HepG2 (cell line): Measurements from ENCODE around the gene ATP6V0D1. TPM values are rescaled to one million over a fixed set of nuclear protein-coding genes. Genes with fewer than 3 reads are reported as not detected.
A peak's percentile ranks its signal among the peaks of the same experiment; 100 is the strongest.

Experiments used
- ATAC-seq: fragments of 200-7000 bp; cut with Tn5 transposase; 3 replicates; pipeline ENCODE4 v1.9.1; 2020; ENCODE audit warnings: mild to moderate bottlenecking, moderate library complexity
- BruUV-seq: library from RNA; stranded (reverse); fragments of 400-500 nt; replicated peaks from 2 replicates; lab custom pipeline; 2021; lab: Mats Ljungman, UMichigan
- CTCF ChIA-PET: fragments of 300-600 bp; formaldehyde crosslinking; extraction: SDS; loops from one replicate; lab custom pipeline; 2021; ENCODE audit warnings: low total read pairs, inconsistent platforms, low intra/inter-chr PET ratio; lab: Yijun Ruan, JAX
- POLR2A ChIA-PET: fragments of 350-600 bp; sonication (Branson Sonifier 250); formaldehyde crosslinking; loops from one replicate; lab custom pipeline; 2020; ENCODE audit warnings: antibody characterized with exemption, inconsistent platforms; lab: Yijun Ruan, JAX
- DNase-seq: peaks from one replicate; pipeline ENCODE4 v3.0.0-alpha.2; 2015; ENCODE audit warnings: low spot score
- FAIRE-seq: peaks from 3 replicates; lab custom pipeline; 2011; peaks lifted over from hg19 to GRCh38; lab: Jason Lieb, UNC
- H2AFZ ChIP-seq: one replicate; pipeline ENCODE4 v1.6.1; 2011; ENCODE audit warnings: low read length, inconsistent platforms
- H3K27ac ChIP-seq: fragments of 300-600 bp; 3 replicates; pipeline ENCODE4 v1.8.0; 2011; ENCODE audit warnings: mixed run types, mild to moderate bottlenecking, mixed read lengths, low read length, inconsistent platforms; ENCODE audit not compliant: insufficient read depth; ENCODE audit errors: extremely low read length
- H3K27me3 ChIP-seq, 2 experiments: fragments of 200-600 bp in 1 of 2; 2 replicates in 1 of 2; 3 replicates in 1 of 2; pipeline versions ENCODE4 v1.6.0 to v1.8.0; 2011; ENCODE audit warnings: low read length in 2 of 2, mild to moderate bottlenecking in 2 of 2, moderate library complexity in 2 of 2, inconsistent platforms in 1 of 2; ENCODE audit not compliant: insufficient read depth in 2 of 2, control insufficient read depth in 1 of 2
- H3K36me3 ChIP-seq, 2 experiments: fragments of 200-600 bp in 1 of 2; replicated peaks in 1 of 2; 2 replicates in 1 of 2; 3 replicates in 1 of 2; pipeline versions ENCODE4 v1.5.1 to v1.8.0; 2011; ENCODE audit warnings: low read length in 2 of 2, inconsistent platforms in 1 of 2; ENCODE audit not compliant: insufficient read depth in 2 of 2, control insufficient read depth in 1 of 2
- H3K4me1 ChIP-seq: 2 replicates; pipeline ENCODE4 v1.5.1; 2012; ENCODE audit warnings: low read length, inconsistent platforms; ENCODE audit not compliant: insufficient read depth
- H3K4me2 ChIP-seq: 2 replicates; pipeline ENCODE4 v1.6.0; 2011; ENCODE audit warnings: low read depth, low read length, inconsistent platforms
- H3K4me3 ChIP-seq, 3 experiments: fragments of 200-600 bp in 1 of 3; sonication (generic), shearing (Covaris generic) in 1 of 3; replicated peaks in 1 of 3; 2 replicates each; pipeline ENCODE4 v1.5.1; 2011 to 2016; ENCODE audit warnings: low read length in 3 of 3, inconsistent platforms in 2 of 3, low read depth in 2 of 3, mild to moderate bottlenecking in 2 of 3, control low read depth in 1 of 3, mixed read lengths in 1 of 3; ENCODE audit not compliant: insufficient read depth in 1 of 3
- H3K79me2 ChIP-seq: one replicate; pipeline ENCODE4 v1.6.1; 2011; ENCODE audit warnings: low read length, inconsistent platforms; ENCODE audit not compliant: insufficient read depth
- H3K9ac ChIP-seq: 2 replicates; pipeline ENCODE4 v1.6.0; 2011; ENCODE audit warnings: mild to moderate bottlenecking, low read depth, low read length, inconsistent platforms; ENCODE audit not compliant: insufficient read depth
- H3K9me3 ChIP-seq: 2 replicates; pipeline ENCODE4 v1.5.1; 2012; ENCODE audit warnings: mild to moderate bottlenecking, low read length
- H4K20me1 ChIP-seq: 2 replicates; pipeline ENCODE4 v1.6.0; 2011; ENCODE audit warnings: inconsistent platforms, mild to moderate bottlenecking, low read length, moderate library complexity; ENCODE audit not compliant: insufficient read depth
- PHF8 ChIP-seq: sonication (generic); formaldehyde crosslinking; IDR thresholded peaks from 2 replicates; pipeline ENCODE4 v1.5.0; 2020; ENCODE audit warnings: missing genetic modification reagents
- WGBS: methylation state at CpG from one replicate; pipeline ENCODE4 v1.1.6; 2017; ENCODE audit warnings: low lambda C conversion rate; 5-methylcytosine and 5-hydroxymethylcytosine counted together
- in situ Hi-C: cut with HindIII; loops from 2 replicates; pipeline ENCODE4 v1.10.0; 2017; ENCODE audit warnings: low pct_unique_long_range_greater_than_20kb; ENCODE audit not compliant: extremely low pct_ligation_motif_present
- intact Hi-C: fragments of 100-400 bp; cut with micrococcal nuclease; formaldehyde crosslinking; loops from one replicate; pipeline ENCODE4 v1.10.0; 2022; ENCODE audit not compliant: unreplicated experiment
- polyA plus RNA-seq, 8 experiments: library from polyadenylated mRNA; depleted of rRNA in 3 of 8; stranded (reverse) in 7 of 8; unstranded in 1 of 8; fragments of >200 nt; fragmentation: Illumina TruSeq in 4 of 8; extraction: Trizol in 4 of 8; gene quantifications; 2 replicates each; pipeline versions ENCODE4 v1.2.1 to v1.2.3, GENCODE V29; 2011 to 2016; ENCODE audit warnings: low read depth in 4 of 8, missing spikeins in 1 of 8, mixed read lengths in 1 of 8; ENCODE audit not compliant: insufficient read depth in 1 of 8
- total RNA-seq, 5 experiments: library from RNA; depleted of rRNA; stranded (reverse); fragments of >200 nt; fragmentation: Illumina TruSeq; extraction: Trizol; gene quantifications; 2 replicates each; pipeline ENCODE4 v1.2.3, GENCODE V29; 2016; ENCODE audit warnings: low read depth in 1 of 5
- TF ChIP-seq, protein P1 (sequence below): sonication (generic); formaldehyde crosslinking; IDR thresholded peaks from 2 replicates; pipeline ENCODE4 v1.4.0; 2020; ENCODE audit warnings: missing genetic modification reagents

The ATP6V0D1 gene
- total and polyA plus RNA-seq, 2 of the 13 experiments (the other 11 are each of a cell fraction or from before 2014, with no cell fraction given): 51.1 to 61.3 TPM

DNA sequence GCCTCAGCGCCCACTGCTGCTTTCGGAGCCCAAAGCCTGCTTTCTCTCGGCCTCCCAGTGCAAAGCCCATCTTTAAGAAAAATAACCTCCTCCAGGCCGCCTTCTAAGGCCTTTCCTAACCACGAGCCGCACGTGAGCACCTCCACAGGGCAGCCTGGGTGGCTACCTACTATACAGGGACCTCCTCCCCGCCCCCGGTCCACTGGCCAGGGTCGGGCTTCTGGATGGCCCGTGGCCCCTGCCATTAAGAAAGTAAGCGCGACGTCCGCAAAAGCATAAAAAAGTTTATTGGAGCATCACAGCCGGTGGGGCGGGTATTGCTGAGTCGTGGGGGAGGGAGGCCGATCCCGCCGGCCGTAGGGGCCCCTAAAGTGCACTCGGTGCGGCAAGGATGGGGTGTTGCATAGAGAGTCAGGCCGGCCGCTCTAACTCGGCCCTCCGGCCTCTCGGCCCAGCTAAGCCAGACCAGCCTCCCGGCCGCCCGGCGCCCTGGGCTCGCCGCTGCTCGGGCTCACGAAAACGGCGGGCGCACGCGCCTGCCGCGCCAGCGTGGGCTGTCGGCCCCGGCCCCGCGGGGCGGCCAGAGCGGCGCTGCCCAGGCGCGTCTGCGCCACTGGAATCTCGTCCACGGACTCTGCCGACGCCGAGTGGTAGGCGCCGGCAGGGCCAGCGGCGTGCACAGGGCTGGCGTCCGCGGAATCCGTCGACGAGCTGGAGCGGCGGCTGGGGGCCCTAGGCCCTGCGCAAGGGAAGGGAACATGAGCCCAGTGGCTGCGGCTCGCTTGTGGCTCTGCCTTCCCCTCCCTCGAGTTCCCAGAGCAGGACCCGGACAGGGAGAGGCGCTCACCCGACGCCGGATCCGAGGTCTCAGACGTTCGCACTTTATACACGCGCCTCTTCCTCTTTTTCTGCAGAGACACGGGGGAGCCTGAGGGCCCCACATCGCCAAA is 86.5 kb downstream of the ATP6V0D1 start:
- Histone ChIP-seq H3K36me3 (no peaks in the 10 kb centered on the region), H3K4me2 (no peak overlapping the region), H2AFZ (no peak overlapping the region), H3K27ac (no peak overlapping the region), H3K4me1 (peaks cover 44% of the 10 kb centered on the region), H4K20me1 (no peaks in the 10 kb centered on the region), H3K4me3 (no peak overlapping the region), H3K9me3 (no peaks in the 10 kb centered on the region), H3K9ac (no peak overlapping the region), H3K79me2 (no peaks in the 10 kb centered on the region), H3K27me3 (peaks cover 2 to 53% of the 10 kb centered on the region in 2 experiments; a peak in 4 of 5 replicates)
- FAIRE-seq: no peak
- in situ Hi-C loops: no loop called here
- no peak for ATAC-seq
- 86% methylated on average over 84 of the region's 88 CpGs for WGBS
- TF ChIP-seq, protein P1, sequence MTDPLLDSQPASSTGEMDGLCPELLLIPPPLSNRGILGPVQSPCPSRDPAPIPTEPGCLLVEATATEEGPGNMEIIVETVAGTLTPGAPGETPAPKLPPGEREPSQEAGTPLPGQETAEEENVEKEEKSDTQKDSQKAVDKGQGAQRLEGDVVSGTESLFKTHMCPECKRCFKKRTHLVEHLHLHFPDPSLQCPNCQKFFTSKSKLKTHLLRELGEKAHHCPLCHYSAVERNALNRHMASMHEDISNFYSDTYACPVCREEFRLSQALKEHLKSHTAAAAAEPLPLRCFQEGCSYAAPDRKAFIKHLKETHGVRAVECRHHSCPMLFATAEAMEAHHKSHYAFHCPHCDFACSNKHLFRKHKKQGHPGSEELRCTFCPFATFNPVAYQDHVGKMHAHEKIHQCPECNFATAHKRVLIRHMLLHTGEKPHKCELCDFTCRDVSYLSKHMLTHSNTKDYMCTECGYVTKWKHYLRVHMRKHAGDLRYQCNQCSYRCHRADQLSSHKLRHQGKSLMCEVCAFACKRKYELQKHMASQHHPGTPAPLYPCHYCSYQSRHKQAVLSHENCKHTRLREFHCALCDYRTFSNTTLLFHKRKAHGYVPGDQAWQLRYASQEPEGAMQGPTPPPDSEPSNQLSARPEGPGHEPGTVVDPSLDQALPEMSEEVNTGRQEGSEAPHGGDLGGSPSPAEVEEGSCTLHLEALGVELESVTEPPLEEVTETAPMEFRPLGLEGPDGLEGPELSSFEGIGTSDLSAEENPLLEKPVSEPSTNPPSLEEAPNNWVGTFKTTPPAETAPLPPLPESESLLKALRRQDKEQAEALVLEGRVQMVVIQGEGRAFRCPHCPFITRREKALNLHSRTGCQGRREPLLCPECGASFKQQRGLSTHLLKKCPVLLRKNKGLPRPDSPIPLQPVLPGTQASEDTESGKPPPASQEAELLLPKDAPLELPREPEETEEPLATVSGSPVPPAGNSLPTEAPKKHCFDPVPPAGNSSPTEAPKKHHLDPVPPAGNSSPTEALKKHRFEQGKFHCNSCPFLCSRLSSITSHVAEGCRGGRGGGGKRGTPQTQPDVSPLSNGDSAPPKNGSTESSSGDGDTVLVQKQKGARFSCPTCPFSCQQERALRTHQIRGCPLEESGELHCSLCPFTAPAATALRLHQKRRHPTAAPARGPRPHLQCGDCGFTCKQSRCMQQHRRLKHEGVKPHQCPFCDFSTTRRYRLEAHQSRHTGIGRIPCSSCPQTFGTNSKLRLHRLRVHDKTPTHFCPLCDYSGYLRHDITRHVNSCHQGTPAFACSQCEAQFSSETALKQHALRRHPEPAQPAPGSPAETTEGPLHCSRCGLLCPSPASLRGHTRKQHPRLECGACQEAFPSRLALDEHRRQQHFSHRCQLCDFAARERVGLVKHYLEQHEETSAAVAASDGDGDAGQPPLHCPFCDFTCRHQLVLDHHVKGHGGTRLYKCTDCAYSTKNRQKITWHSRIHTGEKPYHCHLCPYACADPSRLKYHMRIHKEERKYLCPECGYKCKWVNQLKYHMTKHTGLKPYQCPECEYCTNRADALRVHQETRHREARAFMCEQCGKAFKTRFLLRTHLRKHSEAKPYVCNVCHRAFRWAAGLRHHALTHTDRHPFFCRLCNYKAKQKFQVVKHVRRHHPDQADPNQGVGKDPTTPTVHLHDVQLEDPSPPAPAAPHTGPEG (CRISPR knock-in tag): no peak
- TF ChIP-seq PHF8 (CRISPR knock-in tag): 0 out of 2 replicates have a peak, but pooled peaks have one; percentile 8
- no TSS peak for BruUV-seq
- CTCF ChIA-PET: interaction anchor here (0.9 to 2.5 kb wide), 2 partner anchors 45 to 67 kb away, joined by 3 to 13 read pairs; partner anchors contain the start of genes KCTD19 and LRRC36
- DNase-seq: no peak
- intact Hi-C loops: no loop called here
- POLR2A ChIA-PET: no interaction called here
